ENCODE results near the gene TBPL2. TPM values are rescaled to one million over a fixed set of nuclear protein-coding genes. Genes with fewer than 3 reads are reported as not detected.

The TBPL2 gene
- total and polyA plus RNA-seq, 2 of the 13 experiments (the other 11 are each of a cell fraction or from before 2014, with no cell fraction given): not detected

GRCh38 chr14:55438066-55438683 lies 2.2 kb downstream of the TBPL2 start (continued):
- no peak for TF ChIP-seq ZIK1 (CRISPR knock-in tag; IDR thresholded peaks at IDR 0.05; ENCODE audit: borderline replicate concordance, low read depth)
- TF ChIP-seq ZNF761 (CRISPR knock-in tag; conservative IDR thresholded peaks at IDR 0.05): no peak
- TF ChIP-seq ZNF264 (CRISPR knock-in tag; IDR thresholded peaks at IDR 0.05): no peak

DNA sequence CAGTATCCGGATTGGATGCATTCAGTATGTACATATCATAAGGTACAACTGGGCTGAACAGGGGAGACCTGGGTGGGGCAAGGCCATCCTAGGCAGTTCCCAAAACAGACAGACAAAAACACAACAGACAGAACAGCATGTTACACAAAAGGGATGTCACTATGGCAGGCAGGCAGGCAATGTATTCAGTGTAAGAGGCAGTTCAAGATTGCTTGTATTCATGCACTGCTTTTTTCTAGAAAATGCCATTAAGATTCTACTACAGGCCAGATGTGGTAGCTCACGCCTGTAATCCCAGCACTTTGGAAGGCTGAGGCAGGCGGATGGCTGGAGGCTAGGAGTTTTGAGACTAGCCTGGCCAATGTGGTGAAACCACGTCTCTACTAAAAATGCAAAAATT lies 3.5 kb downstream of the TBPL2 start:
- no peak for FAIRE-seq
- H3K4me1 ChIP-seq (ENCODE audit: insufficient read depth, low read length): peaks cover 33% of the 10 kb centered on the region
- H3K4me3 ChIP-seq (replicated peaks in 1 of 3; ENCODE audit: insufficient read depth in 1 of 3, low read depth in 2 of 3, low read length in 3 of 3): no peak overlapping the region
- no peak for DNase-seq (ENCODE audit: low spot score)
- H3K9ac ChIP-seq (ENCODE audit: insufficient read depth, low read depth, low read length): no peak overlapping the region
- H3K79me2 ChIP-seq (ENCODE audit: insufficient read depth, low read length): no peaks in the 10 kb centered on the region
- H3K36me3 ChIP-seq (replicated peaks in 1 of 2; ENCODE audit: control insufficient read depth in 1 of 2, insufficient read depth in 2 of 2, low read length in 2 of 2): no peaks in the 10 kb centered on the region
- H4K20me1 ChIP-seq (ENCODE audit: insufficient read depth, low read length): no peaks in the 10 kb centered on the region
- CTCF ChIA-PET (ENCODE audit: low intra/inter-chr PET ratio, low total read pairs): no interaction called here
- no peaks in the 10 kb centered on the region for H3K27me3 ChIP-seq (ENCODE audit: control insufficient read depth in 1 of 2, insufficient read depth in 2 of 2, low read length in 2 of 2)
- intact Hi-C loops (cut with micrococcal nuclease; ENCODE audit: unreplicated experiment) (loop anchor here (5.0 to 10.0 kb wide), 3 partner anchors 162 to 905 kb away; partner anchors contain the start of gene FBXO34), in situ Hi-C loops (cut with HindIII; ENCODE audit: extremely low pct_ligation_motif_present, low pct_unique_long_range_greater_than_20kb) (loop anchor here (5.0 to 25.0 kb wide), 3 partner anchors 225 to 1038 kb away; no protein-coding TSS in a partner anchor)
- H2AFZ ChIP-seq (ENCODE audit: low read length): no peak overlapping the region
- TF ChIP-seq ZNF256 (CRISPR knock-in tag; conservative IDR thresholded peaks at IDR 0.05) (no peak), RFXANK (CRISPR knock-in tag; IDR thresholded peaks at IDR 0.05) (no peak), ISL2 (CRISPR knock-in tag; IDR thresholded peaks at IDR 0.05) (no peak), ZBTB21 (CRISPR knock-in tag; IDR thresholded peaks at IDR 0.05) (no peak), NFYB (CRISPR knock-in tag; IDR thresholded peaks at IDR 0.05) (no peak), RFX5 (IDR thresholded peaks at IDR 0.05; ENCODE audit: low read depth, low read length) (no peak), MTF1 (CRISPR knock-in tag; IDR thresholded peaks at IDR 0.05) (no peak), NONO (IDR thresholded peaks at IDR 0.05) (no peak), NONO (CRISPR knock-in tag; conservative IDR thresholded peaks at IDR 0.05) (no peak), ZFP36L1 (CRISPR knock-in tag; IDR thresholded peaks at IDR 0.05) (no peak), ZNF264 (CRISPR knock-in tag; IDR thresholded peaks at IDR 0.05) (no peak)
- TF ChIP-seq, protein P1, sequence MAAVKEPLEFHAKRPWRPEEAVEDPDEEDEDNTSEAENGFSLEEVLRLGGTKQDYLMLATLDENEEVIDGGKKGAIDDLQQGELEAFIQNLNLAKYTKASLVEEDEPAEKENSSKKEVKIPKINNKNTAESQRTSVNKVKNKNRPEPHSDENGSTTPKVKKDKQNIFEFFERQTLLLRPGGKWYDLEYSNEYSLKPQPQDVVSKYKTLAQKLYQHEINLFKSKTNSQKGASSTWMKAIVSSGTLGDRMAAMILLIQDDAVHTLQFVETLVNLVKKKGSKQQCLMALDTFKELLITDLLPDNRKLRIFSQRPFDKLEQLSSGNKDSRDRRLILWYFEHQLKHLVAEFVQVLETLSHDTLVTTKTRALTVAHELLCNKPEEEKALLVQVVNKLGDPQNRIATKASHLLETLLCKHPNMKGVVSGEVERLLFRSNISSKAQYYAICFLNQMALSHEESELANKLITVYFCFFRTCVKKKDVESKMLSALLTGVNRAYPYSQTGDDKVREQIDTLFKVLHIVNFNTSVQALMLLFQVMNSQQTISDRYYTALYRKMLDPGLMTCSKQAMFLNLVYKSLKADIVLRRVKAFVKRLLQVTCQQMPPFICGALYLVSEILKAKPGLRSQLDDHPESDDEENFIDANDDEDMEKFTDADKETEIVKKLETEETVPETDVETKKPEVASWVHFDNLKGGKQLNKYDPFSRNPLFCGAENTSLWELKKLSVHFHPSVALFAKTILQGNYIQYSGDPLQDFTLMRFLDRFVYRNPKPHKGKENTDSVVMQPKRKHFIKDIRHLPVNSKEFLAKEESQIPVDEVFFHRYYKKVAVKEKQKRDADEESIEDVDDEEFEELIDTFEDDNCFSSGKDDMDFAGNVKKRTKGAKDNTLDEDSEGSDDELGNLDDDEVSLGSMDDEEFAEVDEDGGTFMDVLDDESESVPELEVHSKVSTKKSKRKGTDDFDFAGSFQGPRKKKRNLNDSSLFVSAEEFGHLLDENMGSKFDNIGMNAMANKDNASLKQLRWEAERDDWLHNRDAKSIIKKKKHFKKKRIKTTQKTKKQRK (IDR thresholded peaks at IDR 0.05; ENCODE audit: low read length): no peak
- TF ChIP-seq, protein P2, sequence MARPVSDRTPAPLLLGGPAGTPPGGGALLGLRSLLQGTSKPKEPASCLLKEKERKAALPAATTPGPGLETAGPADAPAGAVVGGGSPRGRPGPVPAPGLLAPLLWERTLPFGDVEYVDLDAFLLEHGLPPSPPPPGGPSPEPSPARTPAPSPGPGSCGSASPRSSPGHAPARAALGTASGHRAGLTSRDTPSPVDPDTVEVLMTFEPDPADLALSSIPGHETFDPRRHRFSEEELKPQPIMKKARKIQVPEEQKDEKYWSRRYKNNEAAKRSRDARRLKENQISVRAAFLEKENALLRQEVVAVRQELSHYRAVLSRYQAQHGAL (CRISPR knock-in tag; IDR thresholded peaks at IDR 0.05; ENCODE audit: not compliant biosample characterization): no peak
- BruUV-seq (replicated peaks): no TSS peak
- no peak overlapping the region for H3K27ac ChIP-seq (ENCODE audit: extremely low read length, insufficient read depth, low read length)
- WGBS (ENCODE audit: low lambda C conversion rate): 59% methylated on average over 4 of the region's 4 CpGs
- H3K9me3 ChIP-seq (ENCODE audit: low read length): no peaks in the 10 kb centered on the region
- peak; percentile 19; the same call in 2 of the 3 replicates for ATAC-seq
- H3K4me2 ChIP-seq (ENCODE audit: low read depth, low read length): 0 out of 2 replicates have a peak overlapping the region, but pooled peaks have one; percentile 3
- POLR2A ChIA-PET: no interaction called here

All from HepG2 (cell line).